HEK293T (cell line): ENCODE results near the gene R3HDM2.
A peak's percentile ranks its signal among the peaks of the same experiment; 100 is the strongest.

Experiments
- CTCF ChIA-PET: fragments of 350-600 bp; formaldehyde crosslinking; extraction: SDS; loops from one replicate; lab custom pipeline; 2021; ENCODE audit warnings: antibody characterized with exemption, inconsistent platforms; lab: Yijun Ruan, JAX
- POLR2A ChIA-PET: fragments of 350-600 bp; formaldehyde crosslinking; extraction: SDS; loops from one replicate; lab custom pipeline; 2020; ENCODE audit warnings: antibody characterized with exemption, inconsistent platforms; lab: Yijun Ruan, JAX
- DNase-seq: peaks from one replicate; pipeline ENCODE4 v3.0.0; 2012; ENCODE audit warnings: mixed read lengths; ENCODE audit errors: extremely low spot score
- ARNT ChIP-seq: fragments of 450-650 bp; IDR thresholded peaks from 2 replicates; pipeline ENCODE4 v1.6.1; 2017; ENCODE audit warnings: mild to moderate bottlenecking
- BHLHE40 ChIP-seq: fragments of 450-650 bp; IDR thresholded peaks from 2 replicates; pipeline ENCODE4 v1.6.1; 2016; ENCODE audit warnings: mild to moderate bottlenecking, moderate library complexity, borderline replicate concordance
- CTBP1 ChIP-seq: fragments of 450-650 bp; IDR thresholded peaks from 2 replicates; pipeline ENCODE4 v1.6.1; 2016; ENCODE audit warnings: borderline replicate concordance
- ELF4 ChIP-seq: fragments of 450-650 bp; IDR thresholded peaks from 2 replicates; pipeline ENCODE4 v1.6.1; 2017; ENCODE audit warnings: antibody characterized with exemption
- FOXA1 ChIP-seq: fragments of 450-650 bp; IDR thresholded peaks from 2 replicates; pipeline ENCODE4 v1.6.1; 2016; ENCODE audit warnings: mild to moderate bottlenecking
- FOXK2 ChIP-seq: fragments of 450-650 bp; IDR thresholded peaks from 2 replicates; pipeline ENCODE4 v1.6.1; 2016; ENCODE audit warnings: mild to moderate bottlenecking
- FOXM1 ChIP-seq: fragments of 450-650 bp; IDR thresholded peaks from 2 replicates; pipeline ENCODE4 v1.6.1; 2017; ENCODE audit warnings: mild to moderate bottlenecking, borderline replicate concordance
- HDGF ChIP-seq: fragments of 450-650 bp; IDR thresholded peaks from 2 replicates; pipeline ENCODE4 v1.6.1; 2017; ENCODE audit warnings: antibody characterized with exemption, borderline replicate concordance
- L3MBTL2 ChIP-seq: fragments of 450-650 bp; conservative IDR thresholded peaks from 2 replicates; pipeline ENCODE4 v1.6.1; 2016; ENCODE audit warnings: mild to moderate bottlenecking
- LEF1 ChIP-seq: fragments of 450-650 bp; IDR thresholded peaks from 2 replicates; pipeline ENCODE4 v1.6.1; 2017; ENCODE audit warnings: mild to moderate bottlenecking, borderline replicate concordance
- NFRKB ChIP-seq: fragments of 450-650 bp; IDR thresholded peaks from 2 replicates; pipeline ENCODE4 v1.6.1; 2016; ENCODE audit warnings: mild to moderate bottlenecking, moderate library complexity
- PKNOX1 ChIP-seq: fragments of 450-650 bp; IDR thresholded peaks from 2 replicates; pipeline ENCODE4 v1.6.1; 2016
- SP1 ChIP-seq: fragments of 450-650 bp; IDR thresholded peaks from 2 replicates; pipeline ENCODE4 v1.6.1; 2017
- SUZ12 ChIP-seq: fragments of 450-650 bp; IDR thresholded peaks from 2 replicates; pipeline ENCODE4 v1.6.1; 2016; ENCODE audit warnings: mild to moderate bottlenecking
- TARDBP ChIP-seq: fragments of 450-650 bp; IDR thresholded peaks from 2 replicates; pipeline ENCODE4 v1.6.1; 2016
- ZNF384 ChIP-seq: fragments of 450-650 bp; IDR thresholded peaks from 2 replicates; pipeline ENCODE4 v1.6.1; 2016

Gene R3HDM2

GRCh38 chr12:57238854-57239554 is 191.8 kb downstream of the R3HDM2 start:
- peak; percentile 91 for DNase-seq
- ChIA-PET CTCF (interaction anchor here (0.8 to 10.1 kb wide), 8 partner anchors 9 to 217 kb away, joined by 3 to 121 read pairs (median 6); partner anchors contain the start of genes SHMT2 and STAC3), POLR2A (interaction anchor here (0.6 to 7.0 kb wide), 4 partner anchors 9 to 216 kb away, joined by 3 to 80 read pairs (median 8); partner anchors contain the start of genes INHBE and SHMT2)
- peak; percentile 76 for TF ChIP-seq PKNOX1
- TF ChIP-seq SP1: no peak
- peak; percentile 37; the same call in 1 of the 2 replicates for TF ChIP-seq FOXM1

- no peak for TF ChIP-seq TARDBP
- TF ChIP-seq FOXM1: no peak
- TF ChIP-seq SP1: no peak
- no peak for TF ChIP-seq HDGF
- DNase-seq: no peak
- POLR2A ChIA-PET: interaction anchor here (0.7 to 7.0 kb wide), 4 partner anchors 8 to 217 kb away, joined by 3 to 80 read pairs (median 8); partner anchors contain the start of genes INHBE and SHMT2
- CTCF ChIA-PET: interaction anchor here (0.6 to 10.1 kb wide), 6 partner anchors 8 to 218 kb away, joined by 3 to 121 read pairs (median 8); partner anchors contain the start of gene SHMT2
These were observed 192.7 kb downstream of the R3HDM2 start for GRCh38 chr12:57237932-57238853.

GRCh38 chr12:57237596-57237931 is 193.3 kb downstream of the R3HDM2 start:
- no peak for DNase-seq
- TF ChIP-seq LEF1 (no peak), BHLHE40 (no peak), CTBP1 (no peak), PKNOX1 (no peak), FOXA1 (no peak), ARNT (no peak), SUZ12 (no peak), SP1 (no peak), ZNF384 (no peak), FOXM1 (no peak), HDGF (no peak), ELF4 (no peak), TARDBP (no peak), NFRKB (no peak), L3MBTL2 (no peak)
- CTCF ChIA-PET: interaction anchor here (1.0 to 10.1 kb wide), 4 partner anchors 10 to 24 kb away, joined by 4 to 121 read pairs (median 8); no protein-coding TSS in a partner anchor
- POLR2A ChIA-PET: interaction anchor here (0.7 to 7.0 kb wide), 3 partner anchors 7 to 22 kb away, joined by 3 to 80 read pairs (median 9); partner anchors contain the start of gene SHMT2

GRCh38 chr12:57236925-57237595 is 193.8 kb downstream of the R3HDM2 start:
- no peak for TF ChIP-seq FOXM1
- ChIA-PET CTCF (interaction anchor here (1.0 to 10.1 kb wide), 4 partner anchors 10 to 23 kb away, joined by 4 to 121 read pairs (median 8); no protein-coding TSS in a partner anchor), POLR2A (interaction anchor here (0.7 to 2.9 kb wide), 2 partner anchors 10 to 21 kb away, joined by 3 to 9 read pairs; no protein-coding TSS in a partner anchor)
- no peak for DNase-seq

- POLR2A ChIA-PET: interaction anchor here (2.9 kb wide), 1 partner anchor 10 kb away, joined by 9 read pairs; no protein-coding TSS in a partner anchor
- TF ChIP-seq ARNT: no peak
- no peak for TF ChIP-seq L3MBTL2
- TF ChIP-seq HDGF: no peak
- TF ChIP-seq FOXM1: no peak
- TF ChIP-seq FOXA1: no peak
- TF ChIP-seq PKNOX1: no peak
- no peak for TF ChIP-seq LEF1
- TF ChIP-seq CTBP1: no peak
- no peak for TF ChIP-seq NFRKB
- TF ChIP-seq ELF4: no peak
- TF ChIP-seq ZNF384: no peak
- no peak for TF ChIP-seq BHLHE40
- TF ChIP-seq SUZ12: no peak
- no peak for TF ChIP-seq TARDBP
- no peak for TF ChIP-seq FOXK2
- TF ChIP-seq SP1: no peak
- no peak for DNase-seq
- CTCF ChIA-PET: interaction anchor here (1.0 to 10.1 kb wide), 3 partner anchors 9 to 22 kb away, joined by 4 to 121 read pairs (median 9); no protein-coding TSS in a partner anchor
These were observed 194.5 kb downstream of the R3HDM2 start for GRCh38 chr12:57236201-57236924.
